Stomach (tissue), 9 donors: Measurements from ENCODE around the gene PRSS16. TPM values are rescaled to one million over a fixed set of nuclear protein-coding genes. Genes with fewer than 3 reads are reported as not detected.
"Not testable (repeated sequence)": the region's sequence is repeated elsewhere in the genome, so short reads cannot be mapped to it uniquely, and the experiment has no call there.

Experiments
- DNase-seq, 2 donors: peaks; one replicate each; pipeline versions ENCODE4 v3.0.0 to v3.0.0-alpha.2; 2013 to 2019
- H3K27ac ChIP-seq, 5 donors: fragments of 200-600 bp in 4 of 5; sonication (generic) in 4 of 5; one replicate each; pipeline ENCODE4 v1.5.1; 2013 to 2019; ENCODE audit warnings: mild to moderate bottlenecking in 1 of 5, moderate library complexity in 1 of 5
- H3K27me3 ChIP-seq, 3 donors: fragments of 200-600 bp; sonication (generic); one replicate each; pipeline ENCODE4 v1.5.1; 2017 to 2019; ENCODE audit warnings: mixed run types in 1 of 3
- H3K36me3 ChIP-seq, 4 donors: fragments of 200-600 bp; sonication (generic); 1 replicate in 3 of 4; 2 replicates in 1 of 4; pipeline ENCODE4 v1.5.1; 2016 to 2019
- H3K4me1 ChIP-seq, 4 donors: fragments of 200-600 bp; sonication (generic); one replicate each; pipeline ENCODE4 v1.5.1; 2016 to 2019
- H3K4me3 ChIP-seq, 4 donors: fragments of 200-600 bp; sonication (generic) in 3 of 4; one replicate each; pipeline ENCODE4 v1.5.1; 2016 to 2019; ENCODE audit warnings: mild to moderate bottlenecking in 1 of 4
- H3K9me3 ChIP-seq, 4 donors: fragments of 200-600 bp; sonication (generic); one replicate each; pipeline ENCODE4 v1.5.1; 2016 to 2019
- CTCF ChIP-seq, 7 experiments: fragments of 450-650 bp in 4 of 7; fragments of 200-600 bp in 3 of 7; sonication (generic) in 3 of 7; IDR thresholded peaks; one replicate each; pipeline ENCODE4 v1.5.1; 2016 to 2019; ENCODE audit warnings: antibody characterized with exemption in 7 of 7, control low read depth in 2 of 7, mild to moderate bottlenecking in 1 of 7
- EP300 ChIP-seq: sonication (generic); formaldehyde crosslinking; IDR thresholded peaks from one replicate; pipeline ENCODE4 v1.6.1; 2017; ENCODE audit warnings: antibody characterized with exemption
- POLR2A ChIP-seq, 4 donors: fragments of 450-650 bp; IDR thresholded peaks; one replicate each; pipeline ENCODE4 v1.6.1; 2016; ENCODE audit warnings: antibody characterized with exemption in 4 of 4, control low read depth in 2 of 4, mild to moderate bottlenecking in 1 of 4, moderate library complexity in 1 of 4
- POLR2AphosphoS5 ChIP-seq, 3 donors: sonication (generic); formaldehyde crosslinking; IDR thresholded peaks; one replicate each; pipeline ENCODE4 v1.6.1; 2016; ENCODE audit warnings: antibody characterized with exemption in 3 of 3
- whole genome bisulfite sequencing, 5 donors: extraction: QIAGEN DNeasy Blood & Tissue Kit in 3 of 5; methylation state at CpG; one replicate each; pipeline versions ENCODE4 v1.1.5 to v1.1.7; 2013 to 2018; 5-methylcytosine and 5-hydroxymethylcytosine counted together
- intact Hi-C: fragments of 100-400 bp; cut with DNase I; formaldehyde crosslinking; loops from one replicate; pipeline ENCODE4 v1.15.1; 2023; ENCODE audit warnings: low total_unique reads
- polyA plus RNA-seq, 3 donors: library from polyadenylated mRNA; stranded (reverse); fragments of 200-250 nt; gene quantifications; one replicate each; pipeline ENCODE4 v1.2.3, GENCODE V29; 2013
- total RNA-seq, 5 donors: library from RNA; depleted of rRNA; stranded (reverse); fragments of >200 nt; gene quantifications; one replicate each; pipeline versions ENCODE4 v1.1.0 to v1.2.3, GENCODE V29; 2014 to 2016
- donor health status: healthy with polysubstance abuse.
- donor health status: Bipolar disorder and iron deficiency.
- donor health status: healthy.

The PRSS16 gene
- total and polyA plus RNA-seq, 8 donors, result 2.2 to 36.2 (median 13.8) TPM; not detected in 1

- H3K4me3 ChIP-seq, result no peak overlapping the region
- H3K36me3 ChIP-seq, result peaks cover 0 to 8% (median 4%) of the 10 kb centered on the region in 4 donors
- 53 to 85% (median 72%) methylated on average over 1 of the region's 1 CpG for WGBS, 5 donors
- peaks cover 0 to 3% (median 0%) of the 10 kb centered on the region in 4 donors for H3K9me3 ChIP-seq
- intact Hi-C loops, result no loop called here
- TF ChIP-seq EP300 (no peak), POLR2AphosphoS5 (IDR thresholded peaks at IDR 0.05) (no peak), POLR2A (IDR thresholded peaks at IDR 0.05) (no peak), CTCF (IDR thresholded peaks at IDR 0.05) (no peak)
- no peak for DNase-seq
- H3K27ac ChIP-seq, result no peak overlapping the region
- H3K27me3 ChIP-seq, result peaks cover 7 to 85% (median 34%) of the 10 kb centered on the region in 3 donors
- peaks cover 0 to 26% (median 16%) of the 10 kb centered on the region in 4 donors for H3K4me1 ChIP-seq
Measured at GRCh38 chr6:27255866-27256265, 8.4 kb downstream of the PRSS16 start.

DNA sequence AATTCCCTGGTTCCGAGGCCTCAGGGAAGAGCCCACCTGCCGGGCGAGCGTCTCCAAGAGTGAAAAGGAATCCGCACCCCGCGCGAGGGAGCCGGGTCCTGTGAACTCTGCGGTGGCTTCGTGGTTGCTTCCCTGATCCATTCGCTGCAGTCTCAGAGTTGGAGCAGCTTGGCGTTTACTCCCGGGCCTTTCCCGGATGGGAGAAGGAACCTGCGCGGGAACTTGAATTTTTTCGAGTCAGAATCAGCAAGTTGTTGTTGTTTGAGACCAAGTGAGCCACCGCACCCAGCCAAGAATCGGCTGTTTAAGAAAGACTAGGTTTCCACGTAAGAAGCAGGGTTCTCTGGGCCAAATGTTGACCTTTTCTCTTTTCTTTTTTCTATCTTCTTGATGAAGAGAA is 12.9 kb downstream of the PRSS16 start:
- DNase-seq, result no peak
- H3K9me3 ChIP-seq, result peaks cover 0 to 3% (median 0%) of the 10 kb centered on the region in 4 donors
- H3K4me1 ChIP-seq, result peaks cover 0 to 12% (median 5%) of the 10 kb centered on the region in 4 donors
- no peak overlapping the region for H3K27ac ChIP-seq
- 9 to 14% (median 11%) methylated on average over 17 to 21 of the region's 21 CpGs for WGBS, 5 donors
- H3K27me3 ChIP-seq, result peaks cover 7 to 87% (median 18%) of the 10 kb centered on the region in 3 donors
- no peak overlapping the region for H3K4me3 ChIP-seq
- H3K36me3 ChIP-seq, result peaks cover 0 to under 1% (median 0%) of the 10 kb centered on the region in 4 donors
- intact Hi-C loops, result no loop called here
- TF ChIP-seq CTCF (IDR thresholded peaks at IDR 0.05) (no peak), EP300 (no peak), POLR2A (IDR thresholded peaks at IDR 0.05) (no peak), POLR2AphosphoS5 (IDR thresholded peaks at IDR 0.05) (no peak)

GRCh38 chr6:27260836-27261375 is 13.4 kb downstream of the PRSS16 start:
- intact Hi-C loops, result no loop called here
- WGBS, 5 donors, result 7 to 13% (median 9%) methylated on average over 29 to 30 of the region's 30 CpGs
- Histone ChIP-seq H3K4me1 (peaks cover 0 to 12% (median 5%) of the 10 kb centered on the region in 4 donors), H3K4me3 (no peak overlapping the region), H3K27me3 (peaks cover 7 to 91% (median 18%) of the 10 kb centered on the region in 3 donors), H3K27ac (no peak overlapping the region), H3K36me3 (no peaks in the 10 kb centered on the region), H3K9me3 (peaks cover 0 to 3% (median 0%) of the 10 kb centered on the region in 4 donors)
- TF ChIP-seq EP300, result no peak
- TF ChIP-seq CTCF (IDR thresholded peaks at IDR 0.05), result no peak
- TF ChIP-seq POLR2A (IDR thresholded peaks at IDR 0.05), result no peak
- TF ChIP-seq POLR2AphosphoS5 (IDR thresholded peaks at IDR 0.05), result no peak
- no peak for DNase-seq

- 76 to 84% (median 79%) methylated on average over 8 of the region's 8 CpGs for WGBS, 5 donors
- H3K27me3 ChIP-seq, result peaks cover 7 to 97% (median 28%) of the 10 kb centered on the region in 3 donors
- H3K27ac ChIP-seq, result no peak overlapping the region
- H3K4me3 ChIP-seq, result no peak overlapping the region
- H3K4me1 ChIP-seq, result peaks cover 0 to 12% (median 5%) of the 10 kb centered on the region in 4 donors
- no peak for TF ChIP-seq CTCF (IDR thresholded peaks at IDR 0.05)
- TF ChIP-seq EP300, result no peak
- no peak for TF ChIP-seq POLR2A (IDR thresholded peaks at IDR 0.05)
- TF ChIP-seq POLR2AphosphoS5 (IDR thresholded peaks at IDR 0.05), result no peak
- H3K9me3 ChIP-seq, result peaks cover 0 to 7% (median 0%) of the 10 kb centered on the region in 4 donors
- H3K36me3 ChIP-seq, result no peaks in the 10 kb centered on the region
- no peak for DNase-seq
- intact Hi-C loops, result no loop called here
Measured at GRCh38 chr6:27263886-27264285, 16.4 kb downstream of the PRSS16 start.

DNA sequence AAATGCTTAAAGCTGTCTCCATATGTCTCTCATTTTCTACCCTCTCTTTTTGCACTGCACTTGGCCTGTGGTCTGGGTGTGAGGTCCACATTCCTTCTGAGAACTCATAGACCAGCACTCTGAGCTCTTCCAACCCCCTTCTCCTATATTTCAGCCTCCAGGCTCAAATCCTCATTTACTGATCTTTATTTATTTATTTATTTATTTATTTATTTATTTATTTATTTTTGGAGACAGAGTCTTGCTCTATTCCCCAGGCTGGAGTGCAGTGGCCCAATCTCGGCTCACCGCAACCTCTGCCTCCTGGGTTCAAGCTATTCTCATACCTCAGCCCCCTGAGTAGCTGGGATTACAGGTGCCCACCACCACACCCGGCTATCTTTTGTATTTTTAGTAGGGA is 19.5 kb downstream of the PRSS16 start:
- H3K4me1 ChIP-seq, H3K4me3 ChIP-seq, H3K27ac ChIP-seq, H3K36me3 ChIP-seq, H3K9me3 ChIP-seq, DNase-seq, intact Hi-C loops: not testable (repeated sequence)
- peaks cover 0 to 84% (median 14%) of the 10 kb centered on the region in 3 donors for H3K27me3 ChIP-seq
- WGBS, 5 donors, result 87 to 96% (median 94%) methylated on average over 3 of the region's 3 CpGs
